OCI-LY7 (cell line): Measurements from ENCODE around the gene RIMBP2.

Source experiments
- CTCF ChIP-seq: fragments of 200-600 bp; sonication (generic); conservative IDR thresholded peaks from 2 replicates; pipeline ENCODE4 v1.5.1; 2014; ENCODE audit warnings: mild to moderate bottlenecking, antibody characterized with exemption, low read length, moderate library complexity, mixed read lengths
- EZH2phosphoT487 ChIP-seq: fragments of 200-600 bp; sonication (generic); IDR thresholded peaks from 2 replicates; pipeline ENCODE4 v1.6.1; 2018; ENCODE audit warnings: low read depth, borderline replicate concordance, mild to moderate bottlenecking, mixed run types, antibody characterized with exemption, low read length, moderate library complexity, mixed read lengths

- TF ChIP-seq CTCF: no peak
- no peak for TF ChIP-seq EZH2phosphoT487
Observed at GRCh38 chr12:130433834-130434233, 282.3 kb downstream of the RIMBP2 start.
